ENCODE measurements around the gene SEC31A. TPM values are rescaled to one million over a fixed set of nuclear protein-coding genes. Genes with fewer than 3 reads are reported as not detected.

SEC31A gene
- polyA plus RNA-seq, 3 donors = 74.8 to 120 (median 107) TPM

- Histone ChIP-seq H3K79me2 (ENCODE audit: insufficient read depth, low read length) (no peaks in the 10 kb centered on the region), H3K27ac (ENCODE audit: low read depth in 1 of 2, low read length in 2 of 2) (no peak overlapping the region), H3K4me2 (replicated peaks; ENCODE audit: extremely low read depth, low read length, poor library complexity, severe bottlenecking) (no peak overlapping the region), H3K36me3 (replicated peaks in 1 of 2; ENCODE audit: control insufficient read depth in 1 of 2, insufficient read depth in 2 of 2, low read length in 2 of 2) (no peaks in the 10 kb centered on the region), H3K9ac (ENCODE audit: insufficient read depth, low read length, poor library complexity, severe bottlenecking) (no peak overlapping the region), H4K20me1 (ENCODE audit: insufficient read depth, low read length) (no peaks in the 10 kb centered on the region), H3K9me3 (replicated peaks in 1 of 2; ENCODE audit: control insufficient read depth in 1 of 2, insufficient read depth in 1 of 2, low read length in 2 of 2) (no peaks in the 10 kb centered on the region), H2AFZ (ENCODE audit: insufficient read depth, low read depth, low read length, poor library complexity, severe bottlenecking) (no peak overlapping the region), H3K4me3 (replicated peaks in 1 of 3; ENCODE audit: low read depth in 2 of 3, low read length in 3 of 3) (no peak overlapping the region), H3K4me1 (ENCODE audit: control insufficient read depth in 1 of 2, insufficient read depth in 2 of 2, low read length in 2 of 2) (peaks cover 3 to 6% of the 10 kb centered on the region in 2 donors), H3K27me3 (ENCODE audit: control insufficient read depth in 2 of 2, insufficient read depth in 2 of 2, low read length in 2 of 2) (no peaks in the 10 kb centered on the region)
- 100% methylated on average over 2 of the region's 5 CpGs for WGBS (ENCODE audit: insufficient coverage)
- no peaks in the 10 kb centered on the region for H3K27me3 Mint-ChIP-seq (ENCODE audit: low read depth in 3 of 3)
- no peak for DNase-seq
- H3K4me3 Mint-ChIP-seq = no peak overlapping the region
- no peaks in the 10 kb centered on the region for H3K36me3 Mint-ChIP-seq
- intact Hi-C loops (cut with micrococcal nuclease) = no loop called here
- peaks cover 16% of the 10 kb centered on the region for H3K4me1 Mint-ChIP-seq
- H3K27ac Mint-ChIP-seq = no peak overlapping the region
- H3K9me3 Mint-ChIP-seq = peaks cover 0 to 1% (median 0%) of the 10 kb centered on the region in 7 donors
- TF ChIP-seq CTCF (IDR thresholded peaks at IDR 0.05) = no peak
Measured at GRCh38 chr4:82777857-82778525, 113.0 kb downstream of the SEC31A start.

- 93% methylated on average over 3 of the region's 5 CpGs for WGBS (ENCODE audit: insufficient coverage)
- no peak for TF ChIP-seq CTCF (IDR thresholded peaks at IDR 0.05)
- H2AFZ ChIP-seq (ENCODE audit: insufficient read depth, low read depth, low read length, poor library complexity, severe bottlenecking) = no peak overlapping the region
- Mint-ChIP-seq H3K27me3 (ENCODE audit: low read depth in 3 of 3) (no peaks in the 10 kb centered on the region), H3K36me3 (no peaks in the 10 kb centered on the region), H3K4me3 (no peak overlapping the region), H3K27ac (no peak overlapping the region), H3K9me3 (peaks cover 0 to 1% (median 0%) of the 10 kb centered on the region in 7 donors), H3K4me1 (peaks cover 16% of the 10 kb centered on the region)
- DNase-seq = no peak
- no peaks in the 10 kb centered on the region for H3K27me3 ChIP-seq (ENCODE audit: control insufficient read depth in 2 of 2, insufficient read depth in 2 of 2, low read length in 2 of 2)
- intact Hi-C loops (cut with micrococcal nuclease) = no loop called here
- no peaks in the 10 kb centered on the region for H3K9me3 ChIP-seq (replicated peaks in 1 of 2; ENCODE audit: control insufficient read depth in 1 of 2, insufficient read depth in 1 of 2, low read length in 2 of 2)
- H4K20me1 ChIP-seq (ENCODE audit: insufficient read depth, low read length) = no peaks in the 10 kb centered on the region
- H3K4me2 ChIP-seq (replicated peaks; ENCODE audit: extremely low read depth, low read length, poor library complexity, severe bottlenecking) = no peak overlapping the region
- H3K4me3 ChIP-seq (replicated peaks in 1 of 3; ENCODE audit: low read depth in 2 of 3, low read length in 3 of 3) = no peak overlapping the region
- no peaks in the 10 kb centered on the region for H3K36me3 ChIP-seq (replicated peaks in 1 of 2; ENCODE audit: control insufficient read depth in 1 of 2, insufficient read depth in 2 of 2, low read length in 2 of 2)
- H3K27ac ChIP-seq (ENCODE audit: low read depth in 1 of 2, low read length in 2 of 2) = no peak overlapping the region
- peaks cover 3 to 6% of the 10 kb centered on the region in 2 donors for H3K4me1 ChIP-seq (ENCODE audit: control insufficient read depth in 1 of 2, insufficient read depth in 2 of 2, low read length in 2 of 2)
- no peaks in the 10 kb centered on the region for H3K79me2 ChIP-seq (ENCODE audit: insufficient read depth, low read length)
- H3K9ac ChIP-seq (ENCODE audit: insufficient read depth, low read length, poor library complexity, severe bottlenecking) = no peak overlapping the region
Measured at GRCh38 chr4:82776925-82777542, 113.9 kb downstream of the SEC31A start.

All from CD14-positive monocyte (primary cell).